K562 (cell line): ENCODE measurements around the gene C1D. TPM values are rescaled to one million over a fixed set of nuclear protein-coding genes. Genes with fewer than 3 reads are reported as not detected.
"Not testable (repeated sequence)": the region's sequence is repeated elsewhere in the genome, so short reads cannot be mapped to it uniquely, and the experiment has no call there.

ENCODE experiments used
- ATAC-seq: fragments of 200-7000 bp; cut with Tn5 transposase; 3 replicates; pipeline ENCODE4 v1.9.1; 2020; ENCODE audit warnings: moderate library complexity
- BruUV-seq: library from RNA; stranded (reverse); fragments of 400-500 nt; replicated peaks from 2 replicates; lab custom pipeline; 2021; lab: Mats Ljungman, UMichigan
- CTCF ChIA-PET: fragments of 300-600 bp; formaldehyde crosslinking; extraction: SDS; loops from one replicate; lab custom pipeline; 2021; ENCODE audit warnings: low intra/inter-chr PET ratio; lab: Yijun Ruan, JAX
- POLR2A ChIA-PET: fragments of 300-600, 350-650 bp; sonication (Branson Sonifier 250); formaldehyde crosslinking; extraction: SDS; loops from one replicate; lab custom pipeline; 2021; ENCODE audit warnings: antibody characterized with exemption, inconsistent platforms; lab: Yijun Ruan, JAX
- DNase-seq, 4 experiments: peaks; one replicate each; pipeline versions ENCODE4 v3.0.0 to v3.0.0-alpha.2; 2011 to 2018; ENCODE audit warnings: low spot score in 3 of 4, mixed read lengths in 3 of 4; ENCODE audit errors: extremely low read depth in 1 of 4
- FAIRE-seq: peaks from 2 replicates; lab custom pipeline; 2011; peaks lifted over from hg19 to GRCh38; lab: Jason Lieb, UNC
- H2AFZ ChIP-seq: 2 replicates; pipeline ENCODE4 v1.6.0; 2011; ENCODE audit warnings: low read depth, low read length, control low read depth, inconsistent platforms
- H3K27ac ChIP-seq: fragments of 200-600 bp; 3 replicates; pipeline ENCODE4 v1.8.0; 2011; ENCODE audit warnings: low read depth, mild to moderate bottlenecking, control low read depth, inconsistent platforms, low read length, moderate library complexity, mixed read lengths; ENCODE audit errors: extremely low read depth
- H3K27me3 ChIP-seq, 2 experiments: fragments of 300-600 bp in 1 of 2; 2 replicates in 1 of 2; 3 replicates in 1 of 2; pipeline versions ENCODE4 v1.6.0 to v1.8.0; 2011; ENCODE audit warnings: inconsistent platforms in 2 of 2, low read length in 2 of 2, mild to moderate bottlenecking in 1 of 2, mixed read lengths in 1 of 2, moderate library complexity in 1 of 2; ENCODE audit not compliant: control insufficient read depth in 2 of 2, insufficient read depth in 2 of 2
- H3K36me3 ChIP-seq: fragments of 300-600 bp; 3 replicates; pipeline ENCODE4 v1.8.0; 2011; ENCODE audit warnings: mild to moderate bottlenecking, low read length, inconsistent platforms; ENCODE audit not compliant: control insufficient read depth, insufficient read depth
- H3K4me1 ChIP-seq, 2 experiments: fragments of 200-600 bp in 1 of 2; replicated peaks in 1 of 2; 2 replicates in 1 of 2; 3 replicates in 1 of 2; pipeline versions ENCODE4 v1.5.1 to v1.8.0; 2011; ENCODE audit warnings: inconsistent platforms in 2 of 2, low read length in 2 of 2, mild to moderate bottlenecking in 1 of 2, mixed read lengths in 1 of 2, moderate library complexity in 1 of 2; ENCODE audit not compliant: control insufficient read depth in 2 of 2, insufficient read depth in 2 of 2
- H3K4me2 ChIP-seq: 2 replicates; pipeline ENCODE4 v1.6.1; 2011; ENCODE audit warnings: low read length, control low read depth, inconsistent platforms, mixed read lengths; ENCODE audit not compliant: insufficient read depth
- H3K4me3 ChIP-seq: fragments of 200-600 bp; sonication (generic), shearing (Covaris generic); 2 replicates; pipeline ENCODE4 v1.5.1; 2016; ENCODE audit warnings: control low read depth, inconsistent platforms
- H3K79me2 ChIP-seq: fragments of 200-600 bp; 3 replicates; pipeline ENCODE4 v1.8.0; 2011; ENCODE audit warnings: low read length, inconsistent platforms; ENCODE audit not compliant: control insufficient read depth, insufficient read depth
- H3K9ac ChIP-seq, 2 experiments: 2 replicates each; pipeline versions ENCODE4 v1.6.0 to v1.6.1; 2011; ENCODE audit warnings: low read depth in 2 of 2, low read length in 2 of 2, control low read depth in 1 of 2, inconsistent platforms in 1 of 2, mild to moderate bottlenecking in 1 of 2, mixed read lengths in 1 of 2; ENCODE audit not compliant: insufficient read depth in 1 of 2
- H3K9me1 ChIP-seq: one replicate; pipeline ENCODE4 v1.6.0; 2011; ENCODE audit warnings: inconsistent platforms, mild to moderate bottlenecking, low read length, moderate library complexity; ENCODE audit not compliant: control insufficient read depth, insufficient read depth
- H3K9me3 ChIP-seq: replicated peaks from 2 replicates; pipeline ENCODE4 v1.5.1; 2011; ENCODE audit warnings: low read depth, low read length, inconsistent platforms; ENCODE audit not compliant: control insufficient read depth, insufficient read depth
- H4K20me1 ChIP-seq: replicated peaks from 2 replicates; pipeline ENCODE4 v1.6.1; 2011; ENCODE audit warnings: low read length, inconsistent platforms, mixed read lengths; ENCODE audit not compliant: control insufficient read depth, insufficient read depth
- AFF1 ChIP-seq, 2 experiments: fragments of 450-650 bp; IDR thresholded peaks; 2 replicates each; pipeline ENCODE4 v1.6.1; 2018; ENCODE audit warnings: mild to moderate bottlenecking in 2 of 2, low read depth in 1 of 2; ENCODE audit not compliant: partially characterized antibody in 2 of 2
- ATF1 ChIP-seq, 2 experiments: fragments of 450-650 bp in 1 of 2; IDR thresholded peaks; 2 replicates each; pipeline ENCODE4 v1.6.1; 2016; ENCODE audit warnings: missing compliant biosample characterization in 1 of 2, missing genetic modification characterization in 1 of 2
- L3MBTL2 ChIP-seq: fragments of 450-650 bp; IDR thresholded peaks from 2 replicates; pipeline ENCODE4 v1.6.1; 2016; ENCODE audit warnings: mild to moderate bottlenecking, moderate library complexity
- MLLT1 ChIP-seq, 2 experiments: fragments of 450-650 bp; IDR thresholded peaks; 2 replicates each; pipeline ENCODE4 v1.6.1; 2016
- MTA3 ChIP-seq: fragments of 450-650 bp; formaldehyde crosslinking; IDR thresholded peaks from 2 replicates; pipeline ENCODE4 v1.6.1; 2017; ENCODE audit warnings: mild to moderate bottlenecking, borderline replicate concordance
- NKRF ChIP-seq: fragments of 450-650 bp; IDR thresholded peaks from 2 replicates; pipeline ENCODE4 v1.6.1; 2016; ENCODE audit warnings: borderline replicate concordance
- SOX6 ChIP-seq: fragments of 450-650 bp; IDR thresholded peaks from 2 replicates; pipeline ENCODE4 v1.6.1; 2014; ENCODE audit warnings: mild to moderate bottlenecking
- TAF7 ChIP-seq: fragments of 450-650 bp; IDR thresholded peaks from 2 replicates; pipeline ENCODE4 v1.6.1; 2016; ENCODE audit warnings: missing genetic modification characterization, missing compliant biosample characterization
- ZNF639 ChIP-seq, 2 experiments: fragments of 200-800 bp in 1 of 2; sonication (Bioruptor generic) in 1 of 2; sonication (generic) in 1 of 2; formaldehyde crosslinking in 1 of 2; IDR thresholded peaks in 1 of 2; conservative IDR thresholded peaks in 1 of 2; 2 replicates each; pipeline versions ENCODE4 v1.5.0 to v1.6.1; 2016 to 2020; ENCODE audit warnings: missing compliant biosample characterization in 1 of 2, missing genetic modification characterization in 1 of 2, missing genetic modification reagents in 1 of 2
- WGBS: fragments of 100-300 bp; shearing (Covaris generic); methylation state at CpG from one replicate; pipeline ENCODE4 v1.1.6; 2016; ENCODE audit warnings: low coverage, mixed read lengths; ENCODE audit not compliant: insufficient coverage; ENCODE audit errors: missing lambda C conversion rate; 5-methylcytosine and 5-hydroxymethylcytosine counted together
- in situ Hi-C: fragments of 300-500 bp; cut with MboI; formaldehyde crosslinking; loops from 4 replicates; pipeline ENCODE4 v1.15.0; 2018; ENCODE audit warnings: inconsistent platforms, mixed read lengths
- intact Hi-C: fragments of 100-400 bp; cut with micrococcal nuclease; formaldehyde crosslinking; loops from 2 replicates; pipeline ENCODE4 v1.14.2; 2022
- polyA plus RNA-seq, 8 experiments: library from polyadenylated mRNA; depleted of rRNA in 4 of 8; stranded (reverse) in 5 of 8; unstranded in 3 of 8; fragments of >200 nt; fragmentation: Nextera tagmentation in 2 of 8; fragmentation: Illumina TruSeq in 1 of 8; extraction: Ambion mirVana in 2 of 8; extraction: Trizol in 1 of 8; gene quantifications; 2 replicates each; pipeline versions ENCODE4 v1.2.1 to v1.2.3, GENCODE V29; 2011 to 2014; ENCODE audit warnings: inconsistent platforms in 1 of 8, missing spikeins in 1 of 8
- total RNA-seq, 7 experiments: library from RNA; depleted of rRNA in 6 of 7; stranded (reverse); fragments of >200 nt in 6 of 7; fragmentation: Illumina TruSeq in 2 of 7; extraction: Trizol in 2 of 7; gene quantifications; 2 replicates each; pipeline versions ENCODE4 v1.2.1 to v1.2.3, GENCODE V29; 2011 to 2021; ENCODE audit warnings: low replicate concordance in 1 of 7

Gene C1D
- total and polyA plus RNA-seq, 9 of the 15 experiments (the other 6 are each of a cell fraction or from before 2014, with no cell fraction given): 33.2 to 123 (median 56.5) TPM

- in situ Hi-C loops; BruUV-seq; H3K36me3 ChIP-seq; H3K9me1 ChIP-seq; H3K27me3 ChIP-seq; H3K9me3 ChIP-seq; TF ChIP-seq ATF1 (CRISPR knock-in tag; IDR thresholded peaks at IDR 0.05): not testable (repeated sequence)
- CTCF ChIA-PET: interaction anchor here (0.6 kb wide), 1 partner anchor 1634 kb away, joined by 4 read pairs; no protein-coding TSS in a partner anchor
- H3K79me2 ChIP-seq: peaks cover 38% of the 10 kb centered on the region
- H3K9ac ChIP-seq: peak overlapping the region; percentile 81 to 88
- intact Hi-C loops: loop anchor here (5.0 kb wide), 1 partner anchor 58 kb away; no protein-coding TSS in a partner anchor
- H3K4me3 ChIP-seq: peak overlapping the region; percentile 60
- POLR2A ChIA-PET: interaction anchor here (0.7 to 2.1 kb wide), 8 partner anchors 9 to 672 kb away, joined by 3 to 10 read pairs (median 3); no protein-coding TSS in a partner anchor
- DNase-seq (peak in 1 of 4 experiments; percentile 77), FAIRE-seq (peak; percentile 68), ATAC-seq (peak; percentile 64)
- H2AFZ ChIP-seq: peak overlapping the region; percentile 91
- peaks cover 10% of the 10 kb centered on the region; the same call in 1 of the 2 replicates for H4K20me1 ChIP-seq
- peaks cover 11 to 13% of the 10 kb centered on the region in 2 experiments for H3K4me1 ChIP-seq
- H3K27ac ChIP-seq: peak overlapping the region; percentile 82
- H3K4me2 ChIP-seq: peak overlapping the region; percentile 84
- WGBS: 10% methylated on average over 19 of the region's 19 CpGs
- peak; percentile 37 for TF ChIP-seq ATF1 (tag; IDR thresholded peaks at IDR 0.05)
- TF ChIP-seq AFF1 (IDR thresholded peaks at IDR 0.05; ENCODE audit: low read depth in 1 of 2, partially characterized antibody in 2 of 2): peak in 1 of 2 experiments; percentile 42
- TF ChIP-seq SOX6: 0 out of 2 replicates have a peak, but pooled peaks have one; percentile 38
- peak in 1 of 2 experiments; percentile 11; a peak in 1 of 4 replicates for TF ChIP-seq ZNF639 (CRISPR knock-in tag; conservative IDR thresholded peaks at IDR 0.05 in 1 of 2, IDR thresholded peaks at IDR 0.05 in 1 of 2)
- peak; percentile 69; the same call in 1 of the 2 replicates for TF ChIP-seq MTA3
- TF ChIP-seq TAF7 (tag): peak; percentile 64; the same call in 1 of the 2 replicates
- TF ChIP-seq L3MBTL2: peak; percentile 58; the same call in 1 of the 2 replicates
- TF ChIP-seq NKRF: 0 out of 2 replicates have a peak, but pooled peaks have one; percentile 47
- TF ChIP-seq MLLT1 (IDR thresholded peaks at IDR 0.05): 0 out of 4 replicates have a peak, but pooled peaks of 1 of the 2 experiments have one; percentile 23
Observed at GRCh38 chr2:68063797-68064646, 1.2 kb upstream of the C1D start.
